GM18499 (cell line): ENCODE results near the gene LTBP3.
"Not testable (repeated sequence)": the region's sequence is repeated elsewhere in the genome, so short reads cannot be mapped to it uniquely, and the experiment has no call there.

Experiments used
- ATAC-seq: cut with Tn5 transposase; IDR thresholded peaks from one replicate; pipeline ENCODE4 v1.9.1; 2021; ENCODE audit warnings: moderate number of reproducible peaks; ENCODE audit not compliant: insufficient read depth, unreplicated experiment

LTBP3 gene

GRCh38 chr11:65572356-65573051 is 14.3 kb upstream of the LTBP3 start, which contains the start of gene FAM89B:
TSS of gene FAM89B (plus strand) at chr11:65572538. CDS start at chr11:65572670, 132 bp downstream.
- no peak for ATAC-seq

GRCh38 chr11:65571940-65572339 is 13.8 kb upstream of the LTBP3 start:
- no peak for ATAC-seq

- no peak for ATAC-seq
Observed at GRCh38 chr11:65571420-65571819, 13.3 kb upstream of the LTBP3 start.

GRCh38 chr11:65569973-65570918 is 12.1 kb upstream of the LTBP3 start, which contains the start of gene ZNRD2:
TSS of gene ZNRD2 (plus strand) at chr11:65570477. CDS start at chr11:65570492, 15 bp downstream.
- peak; percentile 44 for ATAC-seq

GRCh38 chr11:65569164-65569972 is 11.2 kb upstream of the LTBP3 start:
- no peak for ATAC-seq

GRCh38 chr11:65565624-65566453 is 7.7 kb upstream of the LTBP3 start:
- no peak for ATAC-seq

- ATAC-seq: not testable (repeated sequence)
Observed at GRCh38 chr11:65564879-65565559, 6.9 kb upstream of the LTBP3 start.

- ATAC-seq: no peak
Observed at GRCh38 chr11:65563601-65564000, 5.4 kb upstream of the LTBP3 start.

- ATAC-seq: no peak
Observed at GRCh38 chr11:65562788-65563187, 4.6 kb upstream of the LTBP3 start.

GRCh38 chr11:65562020-65562419 is 3.9 kb upstream of the LTBP3 start:
- ATAC-seq: no peak

- ATAC-seq: no peak
Observed at GRCh38 chr11:65560555-65561418, 2.6 kb upstream of the LTBP3 start.

- ATAC-seq: no peak
Observed at GRCh38 chr11:65559951-65560537, 1.9 kb upstream of the LTBP3 start.

- no peak for ATAC-seq
Observed at GRCh38 chr11:65559535-65559934, 1.4 kb upstream of the LTBP3 start.

GRCh38 chr11:65558930-65559509 is 861 bp upstream of the LTBP3 start:
- no peak for ATAC-seq

GRCh38 chr11:65557280-65558001 is 718 bp downstream of the LTBP3 start:
- ATAC-seq: no peak

- ATAC-seq: no peak
Observed at GRCh38 chr11:65556470-65557279, 1.5 kb downstream of the LTBP3 start.
